SK-N-SH treated with all-trans-retinoic acid at 6 μM for 48 hours (cell line): ENCODE data around the gene PGS1.

Experiments used
- ESRRG ChIP-seq: fragments of 250-450 bp; sonication (Bioruptor Pico); IDR thresholded peaks from 2 replicates; pipeline ENCODE4 v1.6.1; 2021; ENCODE audit warnings: mild to moderate bottlenecking
- TOX ChIP-seq: fragments of 250-450 bp; sonication (Bioruptor Pico); IDR thresholded peaks from 2 replicates; pipeline ENCODE4 v1.8.0; 2021; ENCODE audit warnings: mild to moderate bottlenecking, moderate library complexity, borderline replicate concordance
- TSHZ2 ChIP-seq: fragments of 250-450 bp; sonication (Bioruptor Pico); IDR thresholded peaks from 2 replicates; pipeline ENCODE4 v1.5.0; 2020; ENCODE audit warnings: mild to moderate bottlenecking, moderate library complexity
- ZFP3 ChIP-seq: fragments of 250-450 bp; sonication (Bioruptor Pico); IDR thresholded peaks from 2 replicates; pipeline ENCODE4 v1.5.0; 2020; ENCODE audit warnings: mild to moderate bottlenecking, moderate library complexity

GRCh38 chr17:78344666-78345065, 33.8 kb upstream of the PGS1 start:
- no peak for TF ChIP-seq ZFP3
- TF ChIP-seq ESRRG (CRISPR knock-in tag): no peak
- no peak for TF ChIP-seq TSHZ2
- TF ChIP-seq TOX (CRISPR knock-in tag): no peak
